HS-27A (cell line): ENCODE data around the gene RSPH9.

Source experiments
- DNase-seq: peaks from one replicate; pipeline ENCODE4 v3.0.0-alpha.2; 2012; ENCODE audit warnings: low read depth, missing footprints

Gene RSPH9

GRCh38 chr6:43710576-43710975, 65.7 kb downstream of the RSPH9 start:
- DNase-seq = no peak

DNA sequence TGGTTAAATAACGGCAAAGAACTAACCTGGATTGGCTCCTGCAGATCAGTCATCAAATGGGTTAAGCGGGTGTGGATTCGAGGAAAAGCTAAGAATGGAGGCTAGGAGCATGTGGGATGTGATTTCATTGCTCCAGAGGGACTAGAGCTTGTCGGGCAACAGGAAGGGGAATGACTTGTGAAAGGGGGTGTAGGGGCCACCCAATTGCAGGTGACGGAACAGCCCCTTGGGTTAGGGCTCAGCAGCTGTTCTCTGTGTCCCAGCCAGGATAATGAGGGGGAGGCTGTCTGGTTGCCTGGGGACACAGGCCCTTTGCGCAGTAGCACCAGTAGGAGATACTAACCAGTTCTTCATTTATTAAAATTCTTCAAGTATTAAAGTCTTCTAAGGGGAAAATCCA, 67.7 kb downstream of the RSPH9 start:
- DNase-seq = no peak

DNA sequence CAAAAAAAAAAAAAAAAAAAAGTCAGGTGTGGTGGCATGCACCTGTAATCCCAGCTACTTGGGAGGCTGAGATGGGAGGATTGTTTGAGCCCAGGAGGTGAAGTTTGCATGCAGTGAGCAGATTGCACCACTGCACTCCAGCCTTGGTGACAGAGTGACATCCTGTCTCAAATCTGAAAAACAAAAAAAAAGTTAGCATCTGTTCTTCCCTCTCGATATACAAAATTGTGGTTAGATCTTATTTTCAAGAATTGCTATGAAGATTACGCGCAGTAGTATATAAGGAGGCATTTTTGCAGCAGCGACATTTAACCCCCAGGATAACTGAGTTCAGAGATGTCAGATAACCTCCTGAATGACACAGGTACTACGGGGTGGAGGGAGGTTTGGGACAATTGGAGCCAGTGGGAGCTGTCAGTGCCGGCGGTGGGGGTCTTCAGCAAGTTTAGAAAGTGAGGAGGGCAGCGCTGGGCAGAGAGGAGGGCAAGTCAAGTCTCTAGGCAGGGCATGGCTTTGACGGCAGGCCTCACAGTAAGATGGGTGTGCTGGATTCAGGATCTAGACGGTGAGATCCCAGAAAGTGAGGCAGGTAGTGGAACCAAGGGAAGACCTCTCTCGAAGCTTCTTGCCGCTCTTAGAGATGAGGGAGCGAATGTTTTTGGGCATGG, 68.9 kb downstream of the RSPH9 start:
- DNase-seq = no peak

DNA sequence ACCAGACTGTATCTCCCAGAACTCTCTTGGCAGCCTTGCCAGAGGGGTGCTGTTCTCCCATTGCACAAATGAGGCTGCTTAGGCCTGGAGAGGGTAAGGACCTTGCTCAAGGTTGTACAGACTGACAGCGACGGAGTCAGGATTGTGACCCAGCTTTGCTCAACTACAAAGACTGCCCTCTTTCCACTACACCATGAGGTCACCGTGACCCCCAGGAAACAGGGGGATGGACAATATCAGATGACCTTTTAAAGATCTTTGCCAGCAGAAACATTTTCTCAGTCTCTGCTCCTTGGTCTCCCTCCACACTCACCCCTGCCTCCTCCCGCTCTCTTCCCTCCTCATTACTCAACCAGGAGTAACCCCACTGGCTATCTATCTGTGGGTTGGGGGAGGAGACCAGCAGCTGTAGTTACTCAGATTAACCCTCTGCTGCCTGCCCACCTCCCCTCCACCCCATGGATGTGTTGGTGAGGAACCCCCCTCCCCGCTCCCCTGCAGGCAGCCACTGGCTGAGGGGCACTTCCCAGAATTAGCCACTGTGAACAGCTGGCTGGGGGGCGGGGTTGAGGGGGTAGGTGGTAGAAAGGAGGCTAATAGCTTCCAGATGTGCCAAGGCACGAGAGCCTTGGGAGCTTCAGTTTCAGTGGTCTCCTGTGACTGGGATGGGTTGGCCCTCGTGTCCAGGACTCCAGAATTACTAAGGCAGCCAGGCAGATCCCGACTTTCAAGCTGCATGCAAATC, 69.6 kb downstream of the RSPH9 start:
- no peak for DNase-seq

DNA sequence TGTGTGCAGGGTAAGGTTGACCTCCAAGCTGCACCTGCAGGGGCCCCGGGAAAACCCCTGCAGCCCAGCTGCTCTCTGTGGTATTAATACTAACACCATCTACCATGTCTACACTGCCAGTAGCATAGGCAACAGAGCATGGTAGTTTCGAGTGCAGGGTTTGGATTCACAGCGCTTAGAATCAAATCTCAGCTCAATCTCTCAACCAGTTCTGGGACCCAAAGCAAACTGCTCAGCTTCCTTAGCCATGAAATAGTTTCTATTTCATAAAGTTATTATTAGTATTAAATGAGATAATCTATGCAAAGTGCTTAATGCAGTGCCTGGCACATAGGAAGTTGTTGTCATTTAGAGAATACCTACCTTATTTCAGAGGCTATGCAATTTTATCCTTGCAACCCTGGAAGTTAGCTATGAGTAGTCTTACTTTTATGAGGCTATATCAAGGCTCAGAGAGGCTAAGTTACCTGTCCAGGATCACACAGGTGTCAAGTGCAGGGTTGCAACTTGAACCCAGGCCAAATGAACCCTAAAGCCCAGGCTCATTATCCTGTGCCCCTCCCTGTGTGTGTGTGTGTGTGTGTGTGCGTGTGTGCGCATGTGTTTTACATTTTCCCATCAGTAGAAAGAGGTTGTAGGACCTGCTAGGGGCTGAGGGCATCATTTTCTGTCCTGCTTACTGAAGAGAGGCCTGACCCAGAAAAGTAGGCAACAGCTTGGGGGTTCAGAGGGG, 70.4 kb downstream of the RSPH9 start:
- DNase-seq = no peak

GRCh38 chr6:43716099-43716498, 71.3 kb downstream of the RSPH9 start:
- DNase-seq = no peak

- DNase-seq = no peak
Observed at GRCh38 chr6:43717389-43717788, 72.6 kb downstream of the RSPH9 start.

- no peak for DNase-seq
Observed at GRCh38 chr6:43717822-43718221, 73.0 kb downstream of the RSPH9 start.

DNA sequence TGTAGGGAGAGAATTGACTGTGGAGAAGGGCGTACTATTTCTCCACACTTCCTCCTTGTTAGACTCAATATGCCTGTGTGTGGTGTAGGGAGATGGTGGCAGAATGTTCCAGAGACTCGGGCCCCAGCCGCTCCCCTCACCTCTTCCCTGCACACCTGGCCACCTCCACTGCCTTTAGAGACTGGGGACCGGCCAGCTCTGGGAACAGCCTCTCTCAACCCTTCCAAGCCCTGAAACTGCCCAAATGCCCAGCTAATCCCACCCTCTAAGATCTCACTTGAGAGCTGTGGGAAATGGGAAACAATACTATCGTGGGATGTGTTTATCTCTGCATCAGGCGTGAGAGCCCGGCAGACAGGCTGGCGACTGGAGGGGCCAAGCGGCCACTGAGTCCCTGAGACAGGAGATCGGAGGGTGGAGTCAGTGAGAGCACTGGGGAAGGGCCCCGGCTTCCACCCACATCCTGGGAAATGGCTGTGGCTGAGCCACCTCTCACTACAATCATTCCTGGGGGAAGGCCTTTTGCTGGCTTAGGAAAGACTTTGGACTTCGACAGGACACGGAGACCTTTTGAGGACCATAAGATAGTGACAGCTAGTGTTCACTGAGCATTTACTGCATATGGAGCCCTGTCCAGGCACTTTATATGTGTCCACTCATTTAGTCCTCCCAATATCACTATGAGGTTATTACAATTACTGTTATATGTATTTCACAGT, 73.7 kb downstream of the RSPH9 start:
- no peak for DNase-seq

DNA sequence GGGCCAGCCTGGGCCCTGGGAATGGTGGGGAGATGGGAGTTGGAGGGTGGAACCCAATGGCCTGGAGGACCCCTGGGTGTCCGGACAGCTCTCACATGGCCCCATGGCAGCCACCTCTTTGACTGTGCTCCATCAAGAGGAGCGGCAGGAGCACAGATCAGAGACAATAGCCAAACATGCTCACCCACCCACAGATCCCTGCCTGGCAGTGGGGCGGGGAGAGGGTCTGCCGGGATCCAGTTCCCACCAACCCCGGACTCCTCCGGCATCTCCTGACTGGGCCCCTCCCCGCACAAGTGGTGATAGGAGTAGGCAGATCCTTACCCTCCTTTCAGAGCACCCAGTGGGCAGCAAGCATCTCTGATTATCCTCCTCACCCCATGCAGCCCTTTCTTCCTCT, 74.7 kb downstream of the RSPH9 start:
- no peak for DNase-seq

GRCh38 chr6:43720999-43721398, 76.2 kb downstream of the RSPH9 start:
- no peak for DNase-seq
